ENCODE measurements around the gene NRG3. TPM values are rescaled to one million over a fixed set of nuclear protein-coding genes. Genes with fewer than 3 reads are reported as not detected.

NRG3 gene
- 1 to 10 TPM in 1 of 2 donors, under 1 TPM in 1; 0.93 to 1.5 TPM for total RNA-seq
- long read RNA-seq, donor 1, partial matches to known transcripts = 0 of 2 reads
- long read RNA-seq, donor 1, other reads (novel, unspliced or antisense) = 2 of 2 reads
- long read RNA-seq, donor 2, partial matches to known transcripts = 0 of 4 reads
- long read RNA-seq, donor 2, other reads (novel, unspliced or antisense) = 4 of 4 reads

- DNase-seq (ENCODE audit: low spot score) = no peak
- intact Hi-C loops (cut with DNase I) = no loop called here
These were observed at the start of gene NRG3 for GRCh38 chr10:81874875-81875466. Gene NRG3, plus strand, starts transcription at chr10:81875194.

- intact Hi-C loops (cut with DNase I) = no loop called here
These were observed 46.7 kb upstream of the NRG3 start for GRCh38 chr10:81828251-81828650.

GRCh38 chr10:81831060-81831459, 43.9 kb upstream of the NRG3 start:
- intact Hi-C loops (cut with DNase I) = no loop called here
- DNase-seq (ENCODE audit: low spot score) = no peak

More at GRCh38 chr10:81828251-81828650, 46.7 kb upstream of the NRG3 start:
- no peak for DNase-seq (ENCODE audit: low spot score)

DNA sequence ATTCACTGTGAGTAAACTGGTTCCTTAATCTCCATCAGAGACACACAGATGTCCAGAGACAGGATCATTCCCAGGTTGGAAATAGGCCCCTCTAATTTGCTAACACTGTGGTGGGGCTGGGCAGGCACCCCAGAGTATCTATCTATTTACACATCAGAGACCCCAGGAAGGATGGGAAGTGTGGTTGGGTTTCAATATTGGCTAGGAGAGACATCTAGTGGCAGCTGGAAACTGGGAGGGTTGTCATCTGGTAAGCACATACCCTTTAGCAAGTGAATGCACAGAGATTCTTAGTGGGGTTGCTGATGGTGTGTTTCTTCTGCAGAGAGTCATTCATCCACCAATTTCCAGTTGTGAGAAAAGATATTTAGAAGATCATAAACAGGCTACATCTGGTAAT, 36.0 kb upstream of the NRG3 start:
- intact Hi-C loops (cut with DNase I) = no loop called here
- no peak for DNase-seq (ENCODE audit: low spot score)

DNA sequence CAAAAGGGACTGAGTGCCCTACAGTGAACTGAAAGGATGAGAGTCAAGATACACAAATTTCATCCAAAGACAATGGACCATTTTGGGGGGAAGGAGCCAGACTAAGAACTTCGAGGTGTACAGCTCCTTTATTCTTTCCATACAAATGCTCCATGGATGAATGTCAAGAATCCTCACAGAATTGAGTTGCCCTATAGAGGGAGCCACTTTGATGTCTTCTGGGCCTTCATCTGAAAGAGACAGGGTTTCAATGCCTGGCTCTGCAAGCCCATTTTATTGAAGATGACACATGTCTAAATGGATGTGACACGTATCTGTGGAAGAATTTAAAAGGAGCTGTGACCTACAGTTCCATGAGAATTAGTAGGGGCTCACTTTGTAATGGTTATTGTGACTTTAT, 32.0 kb upstream of the NRG3 start:
- DNase-seq (ENCODE audit: low spot score) = no peak
- intact Hi-C loops (cut with DNase I) = no loop called here

- no peak for DNase-seq (ENCODE audit: low spot score)
- intact Hi-C loops (cut with DNase I) = loop anchor here in 1 of 2 donors (2.0 kb wide), 1 partner anchor 65 kb away; no protein-coding TSS in a partner anchor
These were observed 27.3 kb upstream of the NRG3 start for GRCh38 chr10:81847675-81848074.

- no peak for DNase-seq (ENCODE audit: low spot score)
- intact Hi-C loops (cut with DNase I) = no loop called here
These were observed 26.5 kb upstream of the NRG3 start for GRCh38 chr10:81848514-81848913.

DNA sequence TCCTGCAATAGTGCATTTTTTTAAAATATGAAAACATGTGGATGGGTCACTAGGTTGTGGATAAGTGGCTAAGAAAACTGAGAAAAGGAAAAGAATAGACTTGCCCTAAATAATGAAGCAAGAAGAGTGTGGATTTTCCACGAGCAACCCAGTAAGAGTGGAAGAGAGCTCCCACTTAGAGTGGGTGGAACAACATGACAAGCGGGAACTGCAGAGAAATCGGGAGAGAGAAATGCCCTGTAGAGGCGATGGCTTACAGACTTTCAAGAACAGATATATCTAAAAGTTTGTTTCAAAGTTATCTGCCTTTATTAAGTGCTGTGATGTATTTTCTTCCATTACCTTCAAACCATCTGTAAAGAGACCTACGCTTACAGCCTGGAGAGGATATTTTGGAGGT, 26.1 kb upstream of the NRG3 start:
- intact Hi-C loops (cut with DNase I) = no loop called here
- no peak for DNase-seq (ENCODE audit: low spot score)

DNA sequence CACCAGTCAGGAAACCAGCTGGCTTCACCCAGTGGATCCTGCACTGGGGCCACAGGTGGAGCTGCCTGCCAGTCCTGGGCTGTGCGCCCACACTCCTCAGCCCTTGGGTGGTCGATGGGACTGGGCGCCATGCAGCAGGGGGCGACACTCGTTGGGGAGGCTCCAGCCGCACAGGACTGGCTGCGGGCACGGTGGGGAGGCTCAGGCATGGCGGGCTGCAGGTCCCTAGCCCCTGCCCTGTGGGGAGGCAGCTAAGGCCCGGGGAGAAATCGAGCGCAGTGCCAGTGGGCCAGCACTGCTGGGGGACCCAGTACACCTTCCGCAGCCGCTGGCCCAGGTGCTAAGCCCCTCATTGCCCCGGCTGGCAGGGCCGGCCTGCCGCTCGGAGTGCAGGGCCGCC, 12.4 kb upstream of the NRG3 start:
- intact Hi-C loops (cut with DNase I) = loop anchor here in 1 of 2 donors (10.0 kb wide), 1 partner anchor 902 kb away; no protein-coding TSS in a partner anchor
- peak; percentile 67 for DNase-seq (ENCODE audit: low spot score)

GRCh38 chr10:81863771-81864170, 11.2 kb upstream of the NRG3 start:
- intact Hi-C loops (cut with DNase I) = loop anchor here in 1 of 2 donors (10.0 kb wide), 1 partner anchor 901 kb away; no protein-coding TSS in a partner anchor
- DNase-seq (ENCODE audit: low spot score) = no peak

GRCh38 chr10:81865581-81865980, 9.4 kb upstream of the NRG3 start:
- no peak for DNase-seq (ENCODE audit: low spot score)
- intact Hi-C loops (cut with DNase I) = loop anchor here in 1 of 2 donors (10.0 kb wide), 1 partner anchor 899 kb away; no protein-coding TSS in a partner anchor

DNA sequence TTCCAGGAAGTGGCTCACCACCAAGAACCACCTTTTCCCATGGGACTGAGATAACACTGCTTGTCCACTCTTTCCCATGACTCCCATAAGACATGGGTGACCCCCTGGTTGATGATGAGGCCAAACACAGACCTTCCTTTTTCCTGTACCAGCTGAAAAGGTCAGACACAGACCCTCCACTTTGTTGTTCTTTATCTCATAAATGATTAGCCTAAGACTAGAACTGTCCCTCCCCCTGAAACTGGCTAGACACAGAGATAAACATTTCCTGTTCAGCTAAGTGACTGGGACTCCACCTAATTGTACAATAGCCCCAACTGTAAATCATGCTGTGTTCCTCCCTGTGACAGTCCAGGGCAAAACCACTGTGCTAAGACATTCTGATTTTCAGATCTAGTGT, 8.2 kb upstream of the NRG3 start:
- intact Hi-C loops (cut with DNase I) = loop anchor here in 1 of 2 donors (10.0 kb wide), 1 partner anchor 898 kb away; no protein-coding TSS in a partner anchor
- DNase-seq (ENCODE audit: low spot score) = no peak

GRCh38 chr10:81870472-81870871, 4.5 kb upstream of the NRG3 start:
- no peak for DNase-seq (ENCODE audit: low spot score)
- intact Hi-C loops (cut with DNase I) = no loop called here

- intact Hi-C loops (cut with DNase I) = no loop called here
- DNase-seq (ENCODE audit: low spot score) = no peak
These were observed 3.4 kb upstream of the NRG3 start for GRCh38 chr10:81871558-81871957.

DNA sequence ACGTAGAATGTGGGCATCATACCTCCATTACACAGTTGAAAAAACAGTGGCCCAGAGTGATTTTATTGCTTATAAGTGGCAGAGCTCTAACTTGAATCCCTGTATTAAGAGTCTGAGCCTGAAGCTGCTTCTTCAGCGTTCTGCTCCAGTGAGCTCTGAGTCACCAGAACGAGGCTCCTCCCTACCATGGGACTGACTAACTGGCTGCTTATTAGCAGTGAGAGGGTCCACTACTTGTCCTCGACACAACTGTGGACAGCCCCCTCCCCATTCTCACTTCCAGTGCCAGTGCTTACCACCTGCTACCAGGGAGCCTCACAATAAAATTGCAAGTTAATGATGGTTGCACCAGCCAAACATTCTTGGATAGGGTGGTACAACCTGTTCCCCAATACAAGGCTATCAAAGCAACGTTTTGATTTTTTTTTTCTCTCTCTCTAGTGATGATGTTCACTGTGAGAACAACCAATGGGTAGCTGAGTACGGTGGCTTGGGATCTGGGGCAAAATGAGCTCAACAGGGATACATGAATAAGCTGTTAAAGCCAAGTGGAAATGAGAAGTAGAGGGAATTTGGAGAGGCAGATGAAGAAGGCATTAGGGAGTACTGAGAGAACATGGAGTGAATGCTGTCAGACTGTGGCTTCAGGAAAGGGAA, 2.7 kb upstream of the NRG3 start:
- DNase-seq (ENCODE audit: low spot score) = no peak
- intact Hi-C loops (cut with DNase I) = no loop called here

DNA sequence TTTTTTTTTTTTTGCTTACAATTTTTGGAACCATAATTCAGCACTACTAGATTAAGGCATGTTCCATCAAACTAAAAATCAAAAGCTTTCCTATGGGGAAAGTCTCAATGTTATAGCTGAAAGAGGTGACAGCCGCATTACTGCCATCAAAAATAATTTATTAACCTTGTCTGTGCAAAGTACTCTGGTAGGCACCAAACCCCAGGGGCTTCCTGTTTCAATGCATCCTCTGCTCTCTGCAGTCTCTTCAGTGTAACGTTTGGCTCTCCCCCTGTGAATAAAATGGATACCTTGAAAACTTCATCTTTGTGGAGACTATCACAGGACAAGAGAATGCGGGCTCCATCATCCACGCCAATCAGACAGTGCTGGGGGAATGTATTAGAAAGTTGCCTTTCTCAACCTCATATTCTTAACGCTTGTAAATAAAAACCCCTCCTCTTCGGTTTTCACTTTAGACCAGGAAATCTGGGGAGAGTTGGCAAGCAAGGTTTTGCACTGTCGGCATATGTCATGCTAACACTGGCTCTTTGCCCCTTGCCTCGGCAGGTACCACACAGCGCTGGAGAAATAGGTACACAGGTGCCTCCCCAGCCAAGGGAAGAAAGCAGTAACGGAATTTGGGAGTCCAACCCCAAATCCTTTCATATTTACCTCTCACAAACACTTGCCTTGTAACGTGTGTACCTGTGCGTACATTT, 1.6 kb upstream of the NRG3 start:
- intact Hi-C loops (cut with DNase I) = no loop called here
- DNase-seq (ENCODE audit: low spot score) = no peak

- DNase-seq (ENCODE audit: low spot score) = peak; percentile 73
- intact Hi-C loops (cut with DNase I) = no loop called here
These were observed 820 bp upstream of the NRG3 start for GRCh38 chr10:81873932-81874816.

DNA sequence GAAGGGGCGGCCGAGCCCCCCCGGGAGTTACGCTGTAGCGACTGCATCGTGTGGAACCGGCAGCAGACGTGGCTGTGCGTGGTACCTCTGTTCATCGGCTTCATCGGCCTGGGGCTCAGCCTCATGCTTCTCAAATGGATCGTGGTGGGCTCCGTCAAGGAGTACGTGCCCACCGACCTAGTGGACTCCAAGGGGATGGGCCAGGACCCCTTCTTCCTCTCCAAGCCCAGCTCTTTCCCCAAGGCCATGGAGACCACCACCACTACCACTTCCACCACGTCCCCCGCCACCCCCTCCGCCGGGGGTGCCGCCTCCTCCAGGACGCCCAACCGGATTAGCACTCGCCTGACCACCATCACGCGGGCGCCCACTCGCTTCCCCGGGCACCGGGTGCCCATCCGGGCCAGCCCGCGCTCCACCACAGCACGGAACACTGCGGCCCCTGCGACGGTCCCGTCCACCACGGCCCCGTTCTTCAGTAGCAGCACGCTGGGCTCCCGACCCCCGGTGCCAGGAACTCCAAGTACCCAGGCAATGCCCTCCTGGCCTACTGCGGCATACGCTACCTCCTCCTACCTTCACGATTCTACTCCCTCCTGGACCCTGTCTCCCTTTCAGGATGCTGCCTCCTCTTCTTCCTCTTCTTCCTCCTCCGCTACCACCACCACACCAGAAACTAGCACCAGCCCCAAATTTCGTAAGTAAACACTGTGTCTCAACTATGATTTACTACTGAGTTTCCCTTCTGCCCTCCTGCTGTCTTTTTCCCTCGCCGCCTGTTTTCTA, 666 bp downstream of the NRG3 start:
- no peak for DNase-seq (ENCODE audit: low spot score)
- intact Hi-C loops (cut with DNase I) = no loop called here

Data from posterior vena cava (tissue), 2 donors.